Glutamatergic neuron (in vitro differentiated cells): ENCODE measurements around the gene RAI1. TPM values are rescaled to one million over a fixed set of nuclear protein-coding genes. Genes with fewer than 3 reads are reported as not detected.

Experiments used
- DNase-seq: peaks from one replicate; pipeline ENCODE4 v3.0.0; 2022
- H3K27ac Mint-ChIP-seq: one replicate; pipeline ENCODE4 v1.8.0; 2020; ENCODE audit warnings: mild to moderate bottlenecking, mixed read lengths, inconsistent platforms; ENCODE audit not compliant: unreplicated experiment
- H3K27me3 Mint-ChIP-seq: one replicate; pipeline ENCODE4 v1.8.0; 2020; ENCODE audit warnings: mild to moderate bottlenecking, moderate library complexity, mixed read lengths, inconsistent platforms; ENCODE audit not compliant: unreplicated experiment
- H3K36me3 Mint-ChIP-seq: one replicate; pipeline ENCODE4 v1.8.0; 2020; ENCODE audit warnings: mild to moderate bottlenecking, mixed read lengths, inconsistent platforms; ENCODE audit not compliant: unreplicated experiment
- H3K4me1 Mint-ChIP-seq: one replicate; pipeline ENCODE4 v1.8.0; 2020; ENCODE audit warnings: mild to moderate bottlenecking, low read depth, mixed read lengths, inconsistent platforms; ENCODE audit not compliant: unreplicated experiment
- H3K4me3 Mint-ChIP-seq: one replicate; pipeline ENCODE4 v1.8.0; 2020; ENCODE audit warnings: mild to moderate bottlenecking, mixed read lengths, inconsistent platforms; ENCODE audit not compliant: unreplicated experiment
- H3K9me3 Mint-ChIP-seq: one replicate; pipeline ENCODE4 v1.8.0; 2020; ENCODE audit warnings: mild to moderate bottlenecking, moderate library complexity, mixed read lengths, inconsistent platforms; ENCODE audit not compliant: unreplicated experiment
- total RNA-seq: library from RNA; stranded (reverse); fragmentation: NEBNext Ultra II Directional; extraction: Animal tissue kit (Norgen Biotek cat#: 25700); gene quantifications from one replicate; pipeline ENCODE4 v1.2.1, GENCODE V29; 2021; ENCODE audit not compliant: unreplicated experiment
- TF ChIP-seq, protein P1 (sequence below): fragments of 200-600 bp; sonication (generic); IDR thresholded peaks from one replicate; pipeline ENCODE4 v1.5.0; 2021; ENCODE audit not compliant: partially characterized antibody, unreplicated experiment

Gene RAI1
- total RNA-seq, 1 donor from 2014 or later = 70.2 TPM

DNA sequence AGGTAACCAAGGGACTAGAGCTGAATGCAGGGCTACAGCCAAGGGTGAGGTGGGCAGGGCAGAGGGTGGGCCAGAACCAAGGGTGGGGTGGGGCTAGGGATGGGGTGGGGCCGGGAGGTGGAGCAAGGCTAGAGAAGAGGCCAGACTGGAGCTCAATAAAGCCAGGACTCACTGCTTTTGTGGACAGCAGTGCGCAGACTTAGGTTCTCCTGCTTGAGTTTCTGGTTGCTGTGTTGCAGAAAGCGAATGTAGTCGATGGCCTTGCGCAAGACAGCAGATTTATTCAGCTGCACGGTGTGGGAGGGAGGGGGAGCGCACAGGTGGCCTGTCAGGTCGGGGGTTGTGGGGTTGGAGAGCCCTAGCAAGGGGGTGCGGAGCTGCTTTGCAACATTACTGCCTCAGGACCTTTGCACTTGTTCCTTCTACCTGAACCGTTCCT is 136.8 kb downstream of the RAI1 start:
- no peak for DNase-seq
- Mint-ChIP-seq H3K27me3 (peaks cover 19% of the 10 kb centered on the region), H3K4me1 (peaks cover 37% of the 10 kb centered on the region), H3K36me3 (no peaks in the 10 kb centered on the region), H3K27ac (peak overlapping the region; percentile 69), H3K4me3 (no peak overlapping the region), H3K9me3 (peaks cover 27% of the 10 kb centered on the region)
- TF ChIP-seq, protein P1, sequence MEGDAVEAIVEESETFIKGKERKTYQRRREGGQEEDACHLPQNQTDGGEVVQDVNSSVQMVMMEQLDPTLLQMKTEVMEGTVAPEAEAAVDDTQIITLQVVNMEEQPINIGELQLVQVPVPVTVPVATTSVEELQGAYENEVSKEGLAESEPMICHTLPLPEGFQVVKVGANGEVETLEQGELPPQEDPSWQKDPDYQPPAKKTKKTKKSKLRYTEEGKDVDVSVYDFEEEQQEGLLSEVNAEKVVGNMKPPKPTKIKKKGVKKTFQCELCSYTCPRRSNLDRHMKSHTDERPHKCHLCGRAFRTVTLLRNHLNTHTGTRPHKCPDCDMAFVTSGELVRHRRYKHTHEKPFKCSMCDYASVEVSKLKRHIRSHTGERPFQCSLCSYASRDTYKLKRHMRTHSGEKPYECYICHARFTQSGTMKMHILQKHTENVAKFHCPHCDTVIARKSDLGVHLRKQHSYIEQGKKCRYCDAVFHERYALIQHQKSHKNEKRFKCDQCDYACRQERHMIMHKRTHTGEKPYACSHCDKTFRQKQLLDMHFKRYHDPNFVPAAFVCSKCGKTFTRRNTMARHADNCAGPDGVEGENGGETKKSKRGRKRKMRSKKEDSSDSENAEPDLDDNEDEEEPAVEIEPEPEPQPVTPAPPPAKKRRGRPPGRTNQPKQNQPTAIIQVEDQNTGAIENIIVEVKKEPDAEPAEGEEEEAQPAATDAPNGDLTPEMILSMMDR = no peak

DNA sequence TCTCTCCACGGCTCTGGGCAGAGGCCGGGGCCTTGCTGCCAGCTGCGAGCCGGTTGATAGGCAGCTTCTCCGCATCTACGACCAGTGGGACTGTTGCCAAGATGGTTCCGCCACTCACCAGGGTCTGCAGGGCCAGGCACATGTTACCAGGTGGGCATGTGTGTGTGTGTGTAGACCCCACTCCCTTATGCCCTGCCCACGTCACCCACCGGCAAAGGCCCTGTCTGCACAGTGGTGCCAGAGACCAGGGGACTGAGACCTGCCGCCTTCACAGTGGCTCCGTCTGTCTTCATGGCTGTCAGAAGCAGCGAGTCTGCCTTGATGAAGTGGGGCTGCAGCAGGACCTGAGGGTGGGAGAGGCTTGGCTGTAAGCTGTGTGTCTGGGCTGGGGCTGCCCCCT is 137.9 kb downstream of the RAI1 start:
- peaks cover 30% of the 10 kb centered on the region for H3K9me3 Mint-ChIP-seq
- peak overlapping the region; percentile 69 for H3K27ac Mint-ChIP-seq
- peaks cover 18% of the 10 kb centered on the region for H3K27me3 Mint-ChIP-seq
- TF ChIP-seq, protein P1 = no peak
- DNase-seq = no peak
- peak overlapping the region; percentile 69 for H3K4me3 Mint-ChIP-seq
- peaks cover 38% of the 10 kb centered on the region for H3K4me1 Mint-ChIP-seq
- H3K36me3 Mint-ChIP-seq = no peaks in the 10 kb centered on the region

DNA sequence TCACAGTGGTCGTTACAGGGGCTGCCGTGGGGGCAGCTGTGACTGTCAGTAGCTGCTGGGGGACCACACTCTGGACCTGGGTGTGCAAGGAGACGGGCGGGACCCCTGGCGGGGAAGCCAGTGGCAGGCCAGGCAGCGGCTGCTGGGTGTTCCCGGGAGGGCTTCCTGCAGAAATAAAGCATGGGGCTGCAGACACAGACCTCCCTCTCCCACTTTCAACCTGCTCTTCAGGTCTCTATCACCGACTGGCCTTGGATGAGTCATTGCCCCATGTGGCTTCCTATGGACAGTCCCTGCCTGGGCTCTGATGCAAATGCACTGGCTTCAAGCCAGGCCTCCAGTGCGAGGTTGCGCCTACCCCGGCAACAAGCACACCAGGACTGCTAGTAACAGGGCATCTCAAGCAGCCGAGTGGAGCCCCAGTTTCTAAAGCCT is 138.3 kb downstream of the RAI1 start:
- DNase-seq = peak; percentile 63
- Mint-ChIP-seq H3K27ac (peak overlapping the region; percentile 82), H3K27me3 (peaks cover 20% of the 10 kb centered on the region), H3K4me3 (peak overlapping the region; percentile 69), H3K36me3 (no peaks in the 10 kb centered on the region), H3K9me3 (peaks cover 28% of the 10 kb centered on the region), H3K4me1 (peaks cover 43% of the 10 kb centered on the region)
- TF ChIP-seq, protein P1 = no peak

DNA sequence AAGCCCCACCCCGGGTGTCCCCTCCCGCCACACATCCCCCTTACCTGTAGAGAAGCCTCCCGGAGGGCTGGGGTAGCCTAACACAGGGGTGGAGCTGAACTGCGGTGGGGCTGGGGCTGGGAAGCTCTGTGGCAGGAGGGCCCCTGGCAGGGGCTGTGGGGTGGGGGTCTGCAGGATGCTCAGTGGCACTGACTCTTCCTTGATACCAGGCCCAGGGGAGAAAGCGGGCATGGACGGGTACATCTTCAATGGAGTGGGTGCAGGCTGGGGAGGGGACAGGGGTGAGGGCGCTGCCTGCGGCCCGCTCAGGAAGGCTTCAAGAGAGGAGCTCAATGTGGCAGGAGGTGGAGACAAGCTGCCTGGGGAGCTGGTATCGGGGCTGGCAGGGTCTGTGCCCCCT is 138.8 kb downstream of the RAI1 start:
- Mint-ChIP-seq H3K4me3 (peak overlapping the region; percentile 65), H3K27ac (peak overlapping the region; percentile 48), H3K36me3 (no peaks in the 10 kb centered on the region), H3K4me1 (peaks cover 47% of the 10 kb centered on the region), H3K9me3 (peaks cover 27% of the 10 kb centered on the region), H3K27me3 (peaks cover 21% of the 10 kb centered on the region)
- no peak for DNase-seq
- TF ChIP-seq, protein P1 = no peak

DNA sequence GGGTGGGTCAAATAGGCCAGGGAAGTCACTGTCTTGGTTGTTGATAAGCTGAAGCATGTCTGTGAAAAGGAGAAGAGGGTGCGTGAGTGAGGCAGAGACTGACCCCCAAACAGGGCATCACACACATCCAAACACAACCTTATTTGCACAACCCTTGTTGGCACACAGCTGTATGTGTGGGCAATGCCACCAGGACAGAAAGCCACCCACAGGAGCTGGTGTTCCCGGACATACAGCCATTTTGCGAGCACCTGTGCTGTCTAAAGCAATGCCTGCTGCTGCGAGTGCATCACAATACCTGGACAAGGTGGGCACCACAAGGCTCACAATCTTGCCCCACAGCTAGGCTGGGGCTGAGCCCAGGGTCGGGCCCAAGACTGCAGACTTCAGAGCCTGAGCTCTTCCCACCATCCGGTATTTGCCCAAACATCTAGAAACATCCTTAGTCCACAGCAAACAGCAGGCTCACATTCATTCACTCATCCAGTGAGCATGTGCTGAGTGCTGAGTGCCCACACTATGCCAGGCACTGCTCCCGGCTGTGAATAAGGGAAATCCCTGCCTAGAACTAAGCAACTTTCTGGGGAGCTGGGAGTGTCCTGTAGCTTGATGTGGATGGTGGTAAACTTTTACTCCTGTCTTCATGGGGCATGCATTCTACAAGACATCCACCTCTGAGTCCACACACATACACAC is 139.4 kb downstream of the RAI1 start:
- TF ChIP-seq, protein P1 = no peak
- H3K27me3 Mint-ChIP-seq = peaks cover 16% of the 10 kb centered on the region
- H3K36me3 Mint-ChIP-seq = no peaks in the 10 kb centered on the region
- no peak for DNase-seq
- peak overlapping the region; percentile 77 for H3K27ac Mint-ChIP-seq
- H3K4me1 Mint-ChIP-seq = peaks cover 43% of the 10 kb centered on the region
- H3K9me3 Mint-ChIP-seq = peaks cover 24% of the 10 kb centered on the region
- H3K4me3 Mint-ChIP-seq = peak overlapping the region; percentile 88
